Naive thymus-derived CD4-positive, alpha-beta T cell (primary cell): Measurements from ENCODE around the gene FAM120B. TPM values are rescaled to one million over a fixed set of nuclear protein-coding genes. Genes with fewer than 3 reads are reported as not detected.

ENCODE experiments used
- ATAC-seq: fragments of 150-1000 bp; cut with Tn5 transposase; 2 replicates; pipeline ENCODE4 v1.10.0; 2021; ENCODE audit warnings: mild to moderate bottlenecking, moderate library complexity
- CTCF ChIA-PET: fragments of 350-600 bp; sonication (Branson Sonifier 250); formaldehyde crosslinking; loops from one replicate; lab custom pipeline; 2021; ENCODE audit warnings: antibody characterized with exemption; lab: Charles Lee
- POLR2A ChIA-PET: fragments of 350-600 bp; sonication (Branson Sonifier 250); formaldehyde crosslinking; loops from one replicate; lab custom pipeline; 2021; ENCODE audit warnings: antibody characterized with exemption, inconsistent platforms; lab: Charles Lee
- DNase-seq, 9 donors: peaks; one replicate each; pipeline versions ENCODE4 v3.0.0 to v3.0.0-alpha.2; 2020 to 2022; ENCODE audit warnings: mixed read lengths in 1 of 9
- H3K27ac ChIP-seq: one replicate; pipeline ENCODE4 v1.7.0; 2013; ENCODE audit warnings: mild to moderate bottlenecking, low read depth, low read length, moderate library complexity
- H3K27me3 ChIP-seq, 2 donors: one replicate each; pipeline ENCODE4 v1.7.0; 2013; ENCODE audit warnings: low read length in 2 of 2, mild to moderate bottlenecking in 2 of 2, moderate library complexity in 2 of 2; ENCODE audit not compliant: control insufficient read depth in 2 of 2, insufficient read depth in 2 of 2
- H3K36me3 ChIP-seq, 3 experiments: 1 replicate in 2 of 3; 2 replicates in 1 of 3; pipeline ENCODE4 v1.7.0; 2013; ENCODE audit warnings: low read length in 3 of 3, mild to moderate bottlenecking in 3 of 3, moderate library complexity in 1 of 3; ENCODE audit not compliant: insufficient read depth in 3 of 3, control insufficient read depth in 2 of 3
- H3K4me1 ChIP-seq, 2 donors: one replicate each; pipeline ENCODE4 v1.7.0; 2013; ENCODE audit warnings: low read length in 2 of 2, mild to moderate bottlenecking in 2 of 2, moderate library complexity in 1 of 2; ENCODE audit not compliant: control insufficient read depth in 2 of 2, insufficient read depth in 2 of 2
- H3K4me3 ChIP-seq: 2 replicates; pipeline ENCODE4 v1.7.0; 2013; ENCODE audit warnings: mild to moderate bottlenecking, low read length
- H3K9me3 ChIP-seq, 3 experiments: 1 replicate in 2 of 3; 2 replicates in 1 of 3; pipeline ENCODE4 v1.7.0; 2013; ENCODE audit warnings: low read length in 3 of 3; ENCODE audit not compliant: control insufficient read depth in 2 of 3
- H3K27ac Mint-ChIP-seq, 9 donors: one replicate each; pipeline ENCODE4 v1.8.0; 2020 to 2022; ENCODE audit warnings: mixed read lengths in 9 of 9, mild to moderate bottlenecking in 8 of 9, moderate library complexity in 5 of 9, inconsistent platforms in 2 of 9
- H3K27me3 Mint-ChIP-seq, 5 donors: one replicate each; pipeline ENCODE4 v1.8.0; 2021 to 2022; ENCODE audit warnings: mixed read lengths in 5 of 5, mild to moderate bottlenecking in 1 of 5
- H3K36me3 Mint-ChIP-seq, 5 donors: one replicate each; pipeline ENCODE4 v1.8.0; 2020 to 2022; ENCODE audit warnings: mixed read lengths in 5 of 5, mild to moderate bottlenecking in 3 of 5, inconsistent platforms in 1 of 5
- H3K4me1 Mint-ChIP-seq, 7 donors: one replicate each; pipeline ENCODE4 v1.8.0; 2020 to 2022; ENCODE audit warnings: mixed read lengths in 7 of 7, mild to moderate bottlenecking in 3 of 7, inconsistent platforms in 1 of 7
- H3K4me3 Mint-ChIP-seq, 10 donors: one replicate each; pipeline ENCODE4 v1.8.0; 2020 to 2022; ENCODE audit warnings: mild to moderate bottlenecking in 10 of 10, mixed read lengths in 10 of 10, moderate library complexity in 6 of 10, inconsistent platforms in 2 of 10
- H3K9me3 Mint-ChIP-seq, 11 donors: one replicate each; pipeline ENCODE4 v1.8.0; 2020 to 2022; ENCODE audit warnings: mixed read lengths in 11 of 11, mild to moderate bottlenecking in 4 of 11, inconsistent platforms in 1 of 11, moderate library complexity in 1 of 11
- intact Hi-C, 2 donors: fragments of 100-400 bp; cut with micrococcal nuclease; formaldehyde crosslinking; loops; one replicate each; pipeline ENCODE4 v1.15.1; 2023
- polyA plus RNA-seq, 2 donors: library from polyadenylated mRNA; unstranded; fragments of 300-500 nt; fragmentation: Illumina TruSeq; gene quantifications; one replicate each; pipeline ENCODE4 v1.2.3, GENCODE V29; 2021
- total RNA-seq, 6 experiments: library from RNA in 5 of 6; stranded (reverse) in 5 of 6; gene quantifications; 1 replicate in 5 of 6; 2 replicates in 1 of 6; pipeline ENCODE4 v1.2.3 and lab custom pipeline; 2021 to 2026

The FAM120B gene
- total and polyA plus RNA-seq, 7 experiments from 2014 or later = 27.2 to 53.4 (median 35.5) TPM

DNA sequence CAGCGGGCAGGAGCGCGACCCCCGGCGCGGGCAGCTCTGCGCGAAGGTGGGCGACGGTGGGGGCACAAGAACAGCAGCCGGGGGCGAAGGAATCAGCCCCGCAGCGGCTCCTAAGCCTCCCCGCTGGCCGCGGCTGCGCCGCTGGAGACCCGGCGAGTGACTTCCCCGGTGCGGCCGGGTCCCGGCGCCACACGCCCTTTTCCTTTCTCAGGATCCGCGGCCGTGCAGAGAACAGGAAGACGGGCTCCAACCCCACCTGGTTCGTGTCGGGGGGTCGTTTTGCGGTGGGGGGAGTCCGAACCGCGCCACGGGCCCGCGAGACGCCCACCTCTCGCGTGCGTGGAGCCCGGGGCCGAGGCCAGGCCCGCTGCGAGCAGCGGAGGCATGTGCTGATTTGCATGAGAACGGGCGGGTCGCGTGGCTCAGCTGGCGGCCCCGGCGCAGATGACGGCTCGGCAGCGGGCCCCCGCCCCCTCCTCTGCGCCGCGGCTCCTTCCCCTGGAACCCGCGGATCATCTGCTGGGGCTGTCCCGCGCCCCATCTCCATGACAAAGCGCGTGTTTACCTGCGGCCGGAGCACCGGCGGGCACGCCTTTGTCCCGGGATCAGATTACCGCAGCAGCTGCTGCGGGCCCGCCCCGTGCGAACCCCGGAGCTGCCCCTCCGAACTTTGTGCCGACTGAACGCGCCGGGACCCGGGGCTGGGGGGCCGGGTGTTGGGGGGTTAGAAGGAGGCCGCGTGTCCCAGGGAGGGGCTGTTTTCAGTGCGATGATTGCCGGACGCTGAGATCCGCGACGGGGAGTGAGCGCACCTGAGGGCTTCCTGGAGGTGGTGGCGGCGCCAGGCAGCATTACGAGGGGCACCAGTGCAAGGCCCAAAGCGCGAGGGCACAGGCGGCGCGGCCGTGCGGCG, 10.8 kb upstream of the FAM120B start:
- H3K4me3 ChIP-seq = peak overlapping the region; percentile 58
- H3K4me1 Mint-ChIP-seq = peaks cover 11 to 46% (median 34%) of the 10 kb centered on the region in 7 donors
- H3K4me3 Mint-ChIP-seq = peak overlapping the region; percentile 56 to 97 (median 78)
- peak; percentile 58 for ATAC-seq
- H3K4me1 ChIP-seq = peaks cover 11 to 42% of the 10 kb centered on the region in 2 donors
- H3K27ac Mint-ChIP-seq = peak overlapping the region in 1 of 9 donors; percentile 60
- no peak overlapping the region for H3K27ac ChIP-seq
- no peaks in the 10 kb centered on the region for H3K9me3 ChIP-seq
- peak in 5 of 9 donors; percentile 34 to 54 (median 41) for DNase-seq
- no peaks in the 10 kb centered on the region for H3K36me3 ChIP-seq
- H3K36me3 Mint-ChIP-seq = peaks cover 0 to 4% (median 0%) of the 10 kb centered on the region in 5 donors
- intact Hi-C loops = loop anchor here in 1 of 2 donors (1.0 to 10.0 kb wide), 2 partner anchors 11 to 219 kb away; partner anchors contain the start of gene FAM120B
- peaks cover 13 to 80% (median 59%) of the 10 kb centered on the region in 5 donors for H3K27me3 Mint-ChIP-seq
- POLR2A ChIA-PET = interaction anchor here (0.7 kb wide), 1 partner anchor 11 kb away, joined by 3 read pairs; the partner anchor contains the start of gene FAM120B
- H3K9me3 Mint-ChIP-seq = no peaks in the 10 kb centered on the region
- CTCF ChIA-PET = no interaction called here
- H3K27me3 ChIP-seq = peaks cover 4 to 9% of the 10 kb centered on the region in 2 donors

DNA sequence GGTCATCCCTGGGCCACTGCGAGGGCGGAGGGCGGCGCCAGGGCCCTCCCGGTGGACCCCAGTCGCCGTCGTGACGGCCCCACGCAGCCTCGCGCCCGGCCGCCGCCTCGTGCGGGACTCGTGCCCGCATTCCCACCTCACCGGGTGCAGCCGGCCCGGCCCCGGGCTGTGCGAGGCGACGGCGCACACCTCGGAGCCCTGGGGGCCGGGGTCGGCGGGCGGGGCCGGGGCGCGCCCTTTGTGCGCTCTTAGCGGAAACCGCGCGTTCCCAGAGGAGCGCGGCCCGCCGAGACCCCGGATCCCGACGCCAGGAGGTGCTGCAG, 10.2 kb upstream of the FAM120B start:
- POLR2A ChIA-PET = interaction anchor here (1.2 kb wide), 1 partner anchor 10 kb away, joined by 5 read pairs; the partner anchor contains the start of gene FAM120B
- Mint-ChIP-seq H3K36me3 (peaks cover 0 to 4% (median under 1%) of the 10 kb centered on the region in 5 donors), H3K4me3 (peak overlapping the region in 2 of 10 donors; percentile 77 to 97), H3K4me1 (peaks cover 11 to 46% (median 34%) of the 10 kb centered on the region in 7 donors), H3K9me3 (peaks cover 0 to 2% (median under 1%) of the 10 kb centered on the region in 11 donors), H3K27ac (no peak overlapping the region), H3K27me3 (peaks cover 17 to 82% (median 60%) of the 10 kb centered on the region in 5 donors)
- H3K4me1 ChIP-seq = peaks cover 11 to 42% of the 10 kb centered on the region in 2 donors
- CTCF ChIA-PET = no interaction called here
- no peaks in the 10 kb centered on the region for H3K36me3 ChIP-seq
- H3K27me3 ChIP-seq = peaks cover 4 to 9% of the 10 kb centered on the region in 2 donors
- no peak overlapping the region for H3K27ac ChIP-seq
- no peak for DNase-seq
- intact Hi-C loops = loop anchor here in 1 of 2 donors (10.0 kb wide), 1 partner anchor 218 kb away; no protein-coding TSS in a partner anchor
- no peaks in the 10 kb centered on the region for H3K9me3 ChIP-seq
- no peak for ATAC-seq
- peak overlapping the region; percentile 58 for H3K4me3 ChIP-seq

DNA sequence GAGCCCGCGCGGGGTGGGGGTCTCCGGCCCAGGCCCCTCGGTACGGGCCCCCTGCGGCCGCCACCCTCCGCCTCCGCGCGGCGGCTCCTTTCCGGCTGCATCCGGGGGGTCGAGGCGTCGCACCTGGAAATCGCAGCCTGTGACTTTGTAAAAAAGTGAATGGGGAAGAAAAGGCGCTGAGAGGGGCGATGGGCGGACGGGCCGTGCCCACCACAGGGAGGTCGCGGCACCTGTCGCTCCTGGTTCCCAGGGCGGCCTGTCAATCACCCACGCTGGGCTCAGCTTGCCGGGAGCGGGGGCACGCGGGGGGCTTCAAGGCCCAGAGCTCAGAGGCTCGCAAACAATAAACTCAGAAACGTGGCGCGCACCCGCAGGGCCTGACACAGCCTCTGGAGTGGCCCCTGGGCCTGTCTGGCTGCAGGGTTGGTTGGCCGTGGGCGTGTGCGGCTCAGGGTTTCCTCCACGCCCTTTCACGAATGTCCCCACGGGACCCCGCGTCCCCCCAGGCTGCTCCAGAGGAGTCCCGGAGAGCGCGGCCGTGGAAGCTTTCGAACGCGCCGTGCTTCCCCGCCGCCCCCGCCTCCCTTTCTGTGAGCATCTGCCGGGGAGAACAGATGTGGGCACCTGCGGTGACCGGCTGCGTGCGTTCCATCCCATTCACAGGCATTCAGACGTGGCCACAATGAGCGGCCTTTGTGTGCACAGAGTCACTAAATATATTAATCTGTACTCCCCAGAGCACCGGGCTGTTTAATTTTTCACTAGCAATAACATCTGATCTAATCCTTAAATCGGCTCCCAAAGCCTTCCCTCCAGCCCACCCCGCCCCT, 9.6 kb upstream of the FAM120B start:
- intact Hi-C loops = loop anchor here in 1 of 2 donors (10.0 kb wide), 1 partner anchor 218 kb away; no protein-coding TSS in a partner anchor
- Mint-ChIP-seq H3K27me3 (peaks cover 23 to 84% (median 62%) of the 10 kb centered on the region in 5 donors), H3K9me3 (peaks cover 1 to 8% (median 5%) of the 10 kb centered on the region in 11 donors), H3K27ac (peak overlapping the region in 1 of 9 donors; percentile 13), H3K36me3 (peaks cover 4 to 7% (median 6%) of the 10 kb centered on the region in 5 donors), H3K4me1 (peaks cover 8 to 42% (median 30%) of the 10 kb centered on the region in 7 donors), H3K4me3 (peak overlapping the region in 8 of 10 donors; percentile 21 to 68 (median 34))
- CTCF ChIA-PET = interaction anchor here (1.0 kb wide), 1 partner anchor 349 kb away, joined by 3 read pairs; no protein-coding TSS in a partner anchor
- POLR2A ChIA-PET = interaction anchor here (1.2 kb wide), 1 partner anchor 10 kb away, joined by 5 read pairs; the partner anchor contains the start of gene FAM120B
- Histone ChIP-seq H3K4me3 (no peak overlapping the region), H3K36me3 (no peaks in the 10 kb centered on the region), H3K27ac (no peak overlapping the region), H3K27me3 (peaks cover 4 to 9% of the 10 kb centered on the region in 2 donors), H3K4me1 (peaks cover 8 to 41% of the 10 kb centered on the region in 2 donors), H3K9me3 (no peaks in the 10 kb centered on the region)
- ATAC-seq = no peak
- DNase-seq = peak in 1 of 9 donors; percentile 8

DNA sequence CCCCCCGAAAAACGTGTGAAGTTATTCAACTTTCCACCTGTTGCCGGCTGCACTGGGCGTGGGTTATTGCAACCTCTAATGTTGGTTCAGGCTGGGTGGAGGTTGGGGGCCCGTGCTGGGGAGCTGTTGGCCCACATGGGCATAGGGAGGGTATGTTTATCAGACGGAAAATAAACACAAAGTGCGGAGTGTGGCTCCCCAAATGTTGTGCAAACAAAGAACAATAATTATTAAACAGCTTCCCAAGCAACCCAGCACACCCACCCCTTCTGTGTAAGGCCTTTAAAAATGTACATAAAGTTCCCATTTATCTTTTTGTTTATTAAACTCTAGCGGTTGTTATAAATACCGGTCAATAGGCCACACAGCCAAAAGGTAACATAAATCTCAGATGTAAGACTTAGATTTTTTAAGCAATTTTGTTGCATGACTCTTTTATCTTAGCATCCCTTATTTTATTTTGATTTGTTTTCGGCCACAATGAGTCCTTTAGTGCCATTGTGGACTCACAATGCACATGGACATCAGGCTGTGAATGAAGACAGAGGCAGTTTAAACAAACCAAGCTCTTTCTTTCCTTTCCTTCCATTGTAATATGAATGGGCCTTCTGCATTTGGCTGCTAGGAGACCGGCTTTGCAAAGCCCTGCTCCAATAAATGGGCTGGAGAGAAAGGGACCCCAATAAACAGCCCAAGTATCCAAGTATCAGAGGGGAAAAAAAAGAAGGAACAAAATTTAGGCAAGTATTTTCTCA, 8.8 kb upstream of the FAM120B start:
- H3K36me3 Mint-ChIP-seq = peaks cover 4 to 10% (median 6%) of the 10 kb centered on the region in 5 donors
- intact Hi-C loops = loop anchor here in 1 of 2 donors (10.0 kb wide), 1 partner anchor 217 kb away; no protein-coding TSS in a partner anchor
- H3K4me3 Mint-ChIP-seq = peak overlapping the region in 7 of 10 donors; percentile 10 to 68 (median 22)
- no peak for ATAC-seq
- Histone ChIP-seq H3K27me3 (peaks cover 4% of the 10 kb centered on the region in 2 donors), H3K9me3 (no peaks in the 10 kb centered on the region), H3K36me3 (no peaks in the 10 kb centered on the region), H3K4me3 (no peak overlapping the region), H3K27ac (no peak overlapping the region), H3K4me1 (peaks cover 0 to 33% of the 10 kb centered on the region in 2 donors)
- H3K9me3 Mint-ChIP-seq = peaks cover 1 to 8% (median 5%) of the 10 kb centered on the region in 11 donors
- H3K4me1 Mint-ChIP-seq = peaks cover under 1 to 34% (median 23%) of the 10 kb centered on the region in 7 donors
- POLR2A ChIA-PET = interaction anchor here (0.8 to 1.2 kb wide), 2 partner anchors 9 to 56 kb away, joined by 3 to 5 read pairs; partner anchors contain the start of gene FAM120B
- peak overlapping the region in 1 of 9 donors; percentile 24 for H3K27ac Mint-ChIP-seq
- no peak for DNase-seq
- peaks cover 27 to 81% (median 60%) of the 10 kb centered on the region in 5 donors for H3K27me3 Mint-ChIP-seq
- CTCF ChIA-PET = interaction anchor here (1.0 kb wide), 1 partner anchor 350 kb away, joined by 3 read pairs; no protein-coding TSS in a partner anchor

DNA sequence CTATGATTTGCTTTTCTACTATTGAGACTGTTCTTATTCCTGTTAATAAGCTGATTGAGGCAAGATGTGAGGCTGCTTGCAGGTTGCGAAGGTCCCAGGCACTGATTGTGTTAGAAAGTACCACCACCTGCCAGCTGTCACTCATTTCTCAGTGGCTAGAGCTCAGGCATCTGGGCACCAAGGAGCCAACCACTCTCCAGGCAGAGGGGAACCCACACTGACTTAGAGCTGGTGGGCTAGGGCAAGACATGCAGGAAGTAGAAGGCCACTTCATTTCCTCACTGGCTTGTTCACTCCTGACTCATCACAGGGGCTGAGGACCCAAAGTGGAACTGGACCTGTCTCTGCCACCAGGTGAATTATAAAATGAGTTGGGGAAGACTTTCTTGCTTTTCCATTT, 7.9 kb upstream of the FAM120B start:
- peaks cover 27 to 79% (median 50%) of the 10 kb centered on the region in 5 donors for H3K27me3 Mint-ChIP-seq
- intact Hi-C loops = loop anchor here in 1 of 2 donors (10.0 kb wide), 1 partner anchor 216 kb away; no protein-coding TSS in a partner anchor
- H3K27me3 ChIP-seq = no peaks in the 10 kb centered on the region

More for the DNA sequence above, 7.9 kb upstream of the FAM120B start:
- no peak overlapping the region for H3K27ac ChIP-seq
- Mint-ChIP-seq H3K4me3 (no peak overlapping the region), H3K9me3 (peaks cover 1 to 8% (median 5%) of the 10 kb centered on the region in 11 donors), H3K36me3 (peaks cover 4 to 10% (median 6%) of the 10 kb centered on the region in 5 donors), H3K4me1 (peaks cover 0 to 24% (median 15%) of the 10 kb centered on the region in 7 donors), H3K27ac (no peak overlapping the region)
- H3K4me3 ChIP-seq = no peak overlapping the region
- DNase-seq (no peak), ATAC-seq (no peak)
- CTCF ChIA-PET = no interaction called here
- no peaks in the 10 kb centered on the region for H3K36me3 ChIP-seq
- no peaks in the 10 kb centered on the region for H3K9me3 ChIP-seq
- peaks cover 0 to 24% of the 10 kb centered on the region in 2 donors for H3K4me1 ChIP-seq
- POLR2A ChIA-PET = no interaction called here
